ENCODE measurements around the gene FCN1.

Gene FCN1

DNA sequence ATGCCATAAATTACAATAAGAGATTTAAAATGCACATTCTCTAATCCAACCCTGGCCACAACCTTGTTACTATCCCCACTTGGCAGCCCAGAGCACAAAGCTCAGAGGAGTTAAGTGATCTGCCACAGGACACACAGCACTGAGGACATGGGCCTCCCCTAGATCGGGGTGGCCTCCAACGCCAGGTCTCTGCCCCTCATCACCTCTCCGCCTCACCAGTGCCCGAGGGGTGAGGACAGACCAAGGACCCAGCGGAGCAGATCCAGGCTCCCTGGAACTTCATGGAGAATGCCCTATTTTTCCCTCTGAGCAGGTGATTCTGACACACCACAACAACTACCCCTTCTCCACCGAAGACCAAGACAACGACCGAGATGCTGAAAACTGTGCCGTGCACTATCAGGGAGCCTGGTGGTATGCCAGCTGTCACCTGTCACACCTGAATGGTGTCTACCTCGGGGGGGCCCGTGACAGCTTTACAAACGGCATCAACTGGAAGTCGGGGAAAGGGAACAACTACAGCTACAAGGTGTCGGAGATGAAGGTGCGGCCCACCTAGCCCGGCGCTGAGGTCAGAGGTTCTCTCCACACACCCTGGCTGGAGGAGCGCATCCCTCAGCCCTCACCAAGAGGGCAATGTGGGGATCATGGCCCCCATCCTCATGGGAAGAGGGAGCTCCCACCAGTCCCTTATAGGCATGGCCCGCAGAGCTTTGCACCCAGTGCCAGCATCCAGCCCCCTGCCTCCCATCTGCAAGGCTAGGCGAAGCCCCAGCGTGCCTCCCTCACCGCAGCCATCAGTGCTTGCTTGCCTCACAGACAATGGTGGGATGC, 49.6 kb downstream of the FCN1 start:
- no peak overlapping the region for H3K27ac ChIP-seq
- TF ChIP-seq, protein P1, sequence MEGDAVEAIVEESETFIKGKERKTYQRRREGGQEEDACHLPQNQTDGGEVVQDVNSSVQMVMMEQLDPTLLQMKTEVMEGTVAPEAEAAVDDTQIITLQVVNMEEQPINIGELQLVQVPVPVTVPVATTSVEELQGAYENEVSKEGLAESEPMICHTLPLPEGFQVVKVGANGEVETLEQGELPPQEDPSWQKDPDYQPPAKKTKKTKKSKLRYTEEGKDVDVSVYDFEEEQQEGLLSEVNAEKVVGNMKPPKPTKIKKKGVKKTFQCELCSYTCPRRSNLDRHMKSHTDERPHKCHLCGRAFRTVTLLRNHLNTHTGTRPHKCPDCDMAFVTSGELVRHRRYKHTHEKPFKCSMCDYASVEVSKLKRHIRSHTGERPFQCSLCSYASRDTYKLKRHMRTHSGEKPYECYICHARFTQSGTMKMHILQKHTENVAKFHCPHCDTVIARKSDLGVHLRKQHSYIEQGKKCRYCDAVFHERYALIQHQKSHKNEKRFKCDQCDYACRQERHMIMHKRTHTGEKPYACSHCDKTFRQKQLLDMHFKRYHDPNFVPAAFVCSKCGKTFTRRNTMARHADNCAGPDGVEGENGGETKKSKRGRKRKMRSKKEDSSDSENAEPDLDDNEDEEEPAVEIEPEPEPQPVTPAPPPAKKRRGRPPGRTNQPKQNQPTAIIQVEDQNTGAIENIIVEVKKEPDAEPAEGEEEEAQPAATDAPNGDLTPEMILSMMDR (IDR thresholded peaks at IDR 0.05) = no peak
- peak; percentile 65 for DNase-seq (ENCODE audit: low spot score)
- H3K4me3 ChIP-seq = no peak overlapping the region

DNA sequence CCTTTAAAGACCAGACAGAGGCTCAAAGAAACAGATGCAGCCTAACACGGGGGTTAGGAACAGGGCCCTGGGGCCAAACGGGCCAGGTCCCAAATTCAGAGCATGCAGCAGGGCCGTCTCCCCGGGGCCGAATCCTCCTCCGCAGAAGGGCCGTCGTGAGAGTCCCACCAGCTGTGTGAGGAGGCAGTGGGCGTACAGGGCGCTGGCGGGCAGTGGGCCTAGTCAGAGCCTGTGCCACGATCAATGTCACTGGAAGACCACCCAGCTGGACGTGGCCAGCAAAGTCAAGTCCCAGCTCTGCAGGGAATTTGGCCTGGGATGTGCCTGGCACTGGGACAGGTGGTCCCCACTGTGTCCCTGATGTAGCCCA, 52.9 kb downstream of the FCN1 start:
- H3K4me3 ChIP-seq = no peak overlapping the region
- DNase-seq (ENCODE audit: low spot score) = peak; percentile 59
- TF ChIP-seq, protein P1 (IDR thresholded peaks at IDR 0.05) = no peak
- no peak overlapping the region for H3K27ac ChIP-seq

GRCh38 chr9:134863941-134864820, 53.5 kb downstream of the FCN1 start:
- H3K4me3 ChIP-seq = no peak overlapping the region
- H3K27ac ChIP-seq = peak overlapping the region in 1 of 2 donors; percentile 22
- TF ChIP-seq, protein P1 (IDR thresholded peaks at IDR 0.05) = no peak
- peak; percentile 72 for DNase-seq (ENCODE audit: low spot score)

DNA sequence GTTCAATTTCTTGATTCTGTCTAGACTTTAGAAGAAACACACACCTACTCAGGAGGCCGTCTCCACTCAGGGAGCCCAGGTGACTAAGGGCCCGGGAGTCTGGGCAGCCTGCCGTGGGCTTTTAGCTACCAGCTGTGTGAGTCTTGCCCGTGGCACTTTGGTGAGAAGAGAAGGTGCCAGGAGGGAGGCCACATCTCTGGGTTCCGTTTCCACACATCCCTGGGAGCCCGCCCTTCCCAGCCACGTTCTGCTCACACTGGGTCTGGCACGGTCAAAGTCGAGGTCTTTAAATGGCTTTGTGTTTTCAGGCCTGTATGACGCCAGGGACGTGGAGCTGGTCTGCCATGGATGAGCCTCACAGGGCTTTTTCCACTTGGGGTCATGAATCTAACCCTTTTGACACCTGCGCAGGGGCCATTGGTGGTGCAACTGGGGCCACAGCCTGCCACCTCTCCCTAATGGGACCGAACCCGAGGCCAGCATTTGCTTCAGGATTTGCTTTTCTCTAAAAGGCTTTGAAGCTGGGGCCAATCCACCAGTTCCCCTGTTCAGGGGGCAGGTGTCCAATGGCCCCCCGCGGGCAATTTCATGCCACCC, 54.3 kb downstream of the FCN1 start:
- DNase-seq (ENCODE audit: low spot score) = peak; percentile 52
- Histone ChIP-seq H3K27ac (no peak overlapping the region), H3K4me3 (no peak overlapping the region)
- TF ChIP-seq, protein P1 (IDR thresholded peaks at IDR 0.05) = no peak

DNA sequence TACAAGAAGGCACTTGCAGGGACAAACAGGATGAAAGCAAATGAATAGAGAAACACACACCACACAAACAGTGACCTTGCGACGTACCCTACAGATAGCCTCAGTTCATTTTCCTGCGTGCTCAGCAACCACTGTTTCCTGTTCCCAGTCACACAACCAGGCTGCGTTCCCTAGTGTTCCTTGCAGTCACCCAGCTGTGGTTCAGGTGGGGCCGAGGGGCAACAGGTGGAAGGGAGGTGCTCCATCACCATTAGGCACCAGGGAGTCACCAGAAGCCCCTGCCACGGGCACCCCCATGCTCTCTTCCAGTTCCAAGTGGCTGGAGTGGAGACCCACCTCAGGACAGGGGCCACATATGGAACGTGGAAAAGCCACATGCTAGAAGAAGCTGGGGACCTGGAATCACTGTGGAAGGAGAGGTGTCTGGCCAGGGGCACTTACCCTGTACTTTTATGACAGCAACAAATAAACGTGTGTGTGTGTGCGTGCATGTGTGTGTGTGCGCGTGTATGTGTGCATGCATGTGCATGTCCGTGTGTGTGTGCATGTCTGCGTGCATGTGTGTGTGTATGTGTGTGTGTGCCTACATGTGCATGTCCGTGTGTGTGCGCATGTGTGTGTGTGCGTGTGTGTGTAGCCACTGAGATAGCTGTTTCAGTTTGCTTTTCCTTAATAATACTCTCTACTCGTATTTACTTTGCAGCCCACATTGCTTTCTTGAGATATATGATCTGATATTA, 55.9 kb downstream of the FCN1 start:
- H3K27ac ChIP-seq = no peak overlapping the region
- no peak overlapping the region for H3K4me3 ChIP-seq
- TF ChIP-seq, protein P1 (IDR thresholded peaks at IDR 0.05) = no peak
- no peak for DNase-seq (ENCODE audit: low spot score)

GRCh38 chr9:134860510-134860909, 57.2 kb downstream of the FCN1 start:
- H3K27ac ChIP-seq = no peak overlapping the region
- TF ChIP-seq, protein P1 (IDR thresholded peaks at IDR 0.05) = no peak
- peak; percentile 5 for DNase-seq (ENCODE audit: low spot score)
- H3K4me3 ChIP-seq = no peak overlapping the region
